Progenitor cell of endocrine pancreas (in vitro differentiated cells): ENCODE measurements around the gene FER. TPM values are rescaled to one million over a fixed set of nuclear protein-coding genes. Genes with fewer than 3 reads are reported as not detected.
A peak's percentile ranks its signal among the peaks of the same experiment; 100 is the strongest.

Experiments
- DNase-seq: peaks from one replicate; pipeline ENCODE4 v3.0.0; 2021; ENCODE audit warnings: low spot score; ENCODE audit not compliant: unreplicated experiment
- H3K27ac Mint-ChIP-seq: 2 replicates; pipeline ENCODE4 v1.8.0; 2021; ENCODE audit warnings: mild to moderate bottlenecking, moderate library complexity, mixed read lengths
- H3K27me3 Mint-ChIP-seq: 2 replicates; pipeline ENCODE4 v1.8.0; 2021; ENCODE audit warnings: mixed read lengths
- H3K36me3 Mint-ChIP-seq: 2 replicates; pipeline ENCODE4 v1.8.0; 2022; ENCODE audit warnings: mixed read lengths; ENCODE audit not compliant: insufficient read depth
- H3K4me1 Mint-ChIP-seq: 2 replicates; pipeline ENCODE4 v1.8.0; 2021; ENCODE audit warnings: low read depth, mixed read lengths
- H3K4me3 Mint-ChIP-seq: 2 replicates; pipeline ENCODE4 v1.8.0; 2021; ENCODE audit warnings: low read depth, mild to moderate bottlenecking, moderate library complexity, mixed read lengths
- H3K9me3 Mint-ChIP-seq: 2 replicates; pipeline ENCODE4 v1.8.0; 2021; ENCODE audit warnings: low read depth, mixed read lengths
- total RNA-seq: library from RNA; stranded (reverse); gene quantifications from 2 replicates; pipeline ENCODE4 v1.2.1, GENCODE V29; 2021
- TF ChIP-seq, protein P1 (sequence below): fragments of 200-600 bp; sonication (generic); IDR thresholded peaks from one replicate; pipeline ENCODE4 v1.5.0; 2021; ENCODE audit warnings: antibody characterized with exemption, mild to moderate bottlenecking; ENCODE audit not compliant: unreplicated experiment

FER gene
- total RNA-seq, 1 donor from 2014 or later: 34.8 TPM

DNA sequence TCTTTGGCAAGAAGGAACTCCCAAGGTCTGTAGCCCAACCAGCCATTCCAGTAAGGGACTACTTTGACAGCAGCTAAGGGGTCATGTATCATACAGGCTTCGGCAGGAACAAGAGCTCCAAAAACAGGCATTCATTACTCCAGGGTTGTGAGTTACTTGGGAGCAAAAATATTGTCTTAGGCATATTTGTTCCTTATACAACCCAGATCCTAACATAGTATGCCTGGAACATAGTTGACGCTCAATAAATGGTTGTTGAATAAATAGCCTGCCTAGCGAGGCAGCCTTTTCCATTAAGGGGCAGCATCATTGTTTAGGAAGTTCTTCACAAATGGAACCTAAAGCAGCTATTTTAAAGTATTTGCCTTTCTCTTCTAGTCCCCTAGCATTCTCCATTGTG is 35.8 kb upstream of the FER start:
- no peak overlapping the region for H3K27ac Mint-ChIP-seq
- H3K4me1 Mint-ChIP-seq: no peaks in the 10 kb centered on the region
- no peak overlapping the region for H3K4me3 Mint-ChIP-seq
- no peaks in the 10 kb centered on the region for H3K27me3 Mint-ChIP-seq
- no peak for DNase-seq
- H3K9me3 Mint-ChIP-seq: no peaks in the 10 kb centered on the region
- no peaks in the 10 kb centered on the region for H3K36me3 Mint-ChIP-seq
- TF ChIP-seq, protein P1, sequence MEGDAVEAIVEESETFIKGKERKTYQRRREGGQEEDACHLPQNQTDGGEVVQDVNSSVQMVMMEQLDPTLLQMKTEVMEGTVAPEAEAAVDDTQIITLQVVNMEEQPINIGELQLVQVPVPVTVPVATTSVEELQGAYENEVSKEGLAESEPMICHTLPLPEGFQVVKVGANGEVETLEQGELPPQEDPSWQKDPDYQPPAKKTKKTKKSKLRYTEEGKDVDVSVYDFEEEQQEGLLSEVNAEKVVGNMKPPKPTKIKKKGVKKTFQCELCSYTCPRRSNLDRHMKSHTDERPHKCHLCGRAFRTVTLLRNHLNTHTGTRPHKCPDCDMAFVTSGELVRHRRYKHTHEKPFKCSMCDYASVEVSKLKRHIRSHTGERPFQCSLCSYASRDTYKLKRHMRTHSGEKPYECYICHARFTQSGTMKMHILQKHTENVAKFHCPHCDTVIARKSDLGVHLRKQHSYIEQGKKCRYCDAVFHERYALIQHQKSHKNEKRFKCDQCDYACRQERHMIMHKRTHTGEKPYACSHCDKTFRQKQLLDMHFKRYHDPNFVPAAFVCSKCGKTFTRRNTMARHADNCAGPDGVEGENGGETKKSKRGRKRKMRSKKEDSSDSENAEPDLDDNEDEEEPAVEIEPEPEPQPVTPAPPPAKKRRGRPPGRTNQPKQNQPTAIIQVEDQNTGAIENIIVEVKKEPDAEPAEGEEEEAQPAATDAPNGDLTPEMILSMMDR: no peak

DNA sequence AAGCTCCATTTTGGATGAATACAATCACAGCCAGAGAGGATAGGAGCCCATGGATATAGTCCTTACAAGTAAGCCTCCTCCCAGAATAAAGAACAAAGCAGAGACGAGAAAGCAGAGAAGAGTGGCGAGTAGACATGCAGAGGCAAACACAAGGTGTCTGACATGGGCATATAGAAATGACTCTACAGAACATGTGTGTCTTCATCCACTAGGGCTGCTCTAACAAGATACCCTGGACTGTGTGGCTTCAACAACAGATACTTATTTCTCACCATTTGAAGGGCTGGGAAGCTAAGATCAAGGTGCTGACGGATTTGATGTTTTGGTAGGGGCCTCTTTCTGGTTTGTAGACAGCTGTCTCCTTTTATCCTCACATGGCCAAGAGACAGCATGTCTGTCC is 32.3 kb upstream of the FER start:
- H3K4me3 Mint-ChIP-seq: no peak overlapping the region
- H3K9me3 Mint-ChIP-seq: no peaks in the 10 kb centered on the region
- TF ChIP-seq, protein P1: no peak
- DNase-seq: no peak
- no peak overlapping the region for H3K27ac Mint-ChIP-seq
- H3K36me3 Mint-ChIP-seq: no peaks in the 10 kb centered on the region
- no peaks in the 10 kb centered on the region for H3K4me1 Mint-ChIP-seq
- H3K27me3 Mint-ChIP-seq: no peaks in the 10 kb centered on the region

DNA sequence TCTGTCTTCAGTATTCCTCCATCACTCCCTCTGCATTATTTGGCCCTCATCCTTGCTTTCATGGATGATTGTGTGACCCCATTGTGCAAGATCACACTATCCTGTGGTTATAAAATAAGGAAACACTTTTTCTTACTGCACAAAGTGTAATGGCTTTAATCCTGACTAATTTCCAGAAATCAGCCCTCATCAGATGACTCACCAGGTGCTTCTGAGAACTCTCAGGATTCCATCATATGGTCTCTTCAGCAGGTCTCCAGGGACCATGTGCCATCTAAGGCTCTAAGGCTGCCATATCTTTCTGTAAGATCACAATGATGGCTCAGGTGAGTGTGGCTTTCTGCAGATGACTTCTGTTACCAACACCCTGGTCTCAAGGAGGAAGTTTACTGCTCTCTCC is 27.3 kb upstream of the FER start:
- no peak overlapping the region for H3K4me3 Mint-ChIP-seq
- DNase-seq: no peak
- no peaks in the 10 kb centered on the region for H3K4me1 Mint-ChIP-seq
- no peaks in the 10 kb centered on the region for H3K36me3 Mint-ChIP-seq
- peaks cover 4% of the 10 kb centered on the region for H3K27me3 Mint-ChIP-seq
- peaks cover 4% of the 10 kb centered on the region for H3K9me3 Mint-ChIP-seq
- TF ChIP-seq, protein P1: no peak
- H3K27ac Mint-ChIP-seq: no peak overlapping the region

DNA sequence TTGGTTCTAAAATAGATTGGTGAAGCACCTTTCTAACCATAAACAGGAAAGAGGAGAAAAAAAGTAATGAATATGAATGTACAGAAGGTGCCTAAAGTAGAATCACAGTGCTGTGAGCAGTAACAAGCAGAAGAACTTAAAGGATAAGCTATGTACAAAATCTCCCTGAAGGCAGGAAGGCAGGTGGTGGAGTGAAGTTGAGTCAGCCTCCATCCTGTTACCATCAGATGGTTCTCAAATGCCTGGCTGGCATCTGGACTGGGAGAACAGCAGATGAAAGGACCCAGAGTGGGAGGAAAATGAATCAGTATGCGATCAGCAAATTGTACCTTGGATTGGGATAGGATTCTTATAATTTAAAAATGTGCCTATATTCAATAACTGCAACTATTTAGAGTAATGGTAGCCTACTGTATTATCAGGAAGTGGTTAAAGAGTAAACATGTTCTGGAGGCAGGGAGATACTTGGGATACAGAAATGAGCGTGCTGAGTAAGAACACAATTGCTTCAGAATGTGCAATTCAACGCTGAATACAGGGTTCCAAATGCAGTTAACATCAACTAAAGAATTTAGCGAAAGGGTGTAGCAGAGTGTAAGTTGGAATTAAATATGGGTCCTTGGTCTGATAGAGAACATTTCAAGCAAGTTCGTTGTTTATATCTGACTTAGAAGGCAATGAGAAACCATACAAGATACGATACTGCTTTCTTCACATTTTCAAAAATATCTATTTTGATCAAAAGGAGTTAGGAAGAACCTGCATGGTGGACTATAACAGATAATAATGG is 21.1 kb upstream of the FER start:
- Mint-ChIP-seq H3K9me3 (peaks cover 2% of the 10 kb centered on the region), H3K36me3 (no peaks in the 10 kb centered on the region), H3K27ac (peak overlapping the region; percentile 29), H3K27me3 (peaks cover 6% of the 10 kb centered on the region), H3K4me1 (peaks cover 17% of the 10 kb centered on the region), H3K4me3 (peak overlapping the region; percentile 90)
- TF ChIP-seq, protein P1: no peak
- DNase-seq: no peak

DNA sequence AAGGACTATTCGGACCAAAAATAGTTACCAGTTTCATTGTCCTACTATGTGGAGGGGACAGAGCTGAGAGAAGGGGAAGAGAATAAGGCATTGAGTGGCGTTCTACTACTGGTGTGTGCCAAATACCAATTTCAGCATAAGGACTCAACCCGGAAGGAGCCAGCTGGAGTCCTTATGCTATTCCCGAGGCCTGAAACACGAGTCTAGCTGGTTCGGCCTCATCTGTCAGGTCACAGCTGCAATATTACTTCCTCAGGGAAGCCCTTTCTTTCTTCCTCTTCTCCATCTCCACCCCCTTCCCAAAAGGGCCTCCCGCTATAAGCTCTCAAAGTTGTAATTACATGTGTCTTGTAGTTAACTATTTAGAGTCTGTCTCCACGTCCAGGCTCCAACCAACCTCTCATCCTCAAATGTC is 20.5 kb upstream of the FER start:
- H3K27me3 Mint-ChIP-seq: peaks cover 6% of the 10 kb centered on the region
- H3K36me3 Mint-ChIP-seq: no peaks in the 10 kb centered on the region
- no peaks in the 10 kb centered on the region for H3K9me3 Mint-ChIP-seq
- H3K27ac Mint-ChIP-seq: peak overlapping the region; percentile 98
- TF ChIP-seq, protein P1: no peak
- DNase-seq: no peak
- H3K4me1 Mint-ChIP-seq: peaks cover 17% of the 10 kb centered on the region
- peak overlapping the region; percentile 90 for H3K4me3 Mint-ChIP-seq
